HepG2 (cell line): ENCODE measurements around the gene CT45A9. TPM values are rescaled to one million over a fixed set of nuclear protein-coding genes. Genes with fewer than 3 reads are reported as not detected.

Experiments used
- ATAC-seq: fragments of 200-7000 bp; cut with Tn5 transposase; 3 replicates; pipeline ENCODE4 v1.9.1; 2020; ENCODE audit warnings: mild to moderate bottlenecking, moderate library complexity
- BruUV-seq: library from RNA; stranded (reverse); fragments of 400-500 nt; replicated peaks from 2 replicates; lab custom pipeline; 2021; lab: Mats Ljungman, UMichigan
- CTCF ChIA-PET: fragments of 300-600 bp; formaldehyde crosslinking; extraction: SDS; loops from one replicate; lab custom pipeline; 2021; ENCODE audit warnings: low total read pairs, inconsistent platforms, low intra/inter-chr PET ratio; lab: Yijun Ruan, JAX
- POLR2A ChIA-PET: fragments of 350-600 bp; sonication (Branson Sonifier 250); formaldehyde crosslinking; loops from one replicate; lab custom pipeline; 2020; ENCODE audit warnings: antibody characterized with exemption, inconsistent platforms; lab: Yijun Ruan, JAX
- DNase-seq: peaks from one replicate; pipeline ENCODE4 v3.0.0-alpha.2; 2015; ENCODE audit warnings: low spot score
- FAIRE-seq: peaks from 3 replicates; lab custom pipeline; 2011; peaks lifted over from hg19 to GRCh38; lab: Jason Lieb, UNC
- H2AFZ ChIP-seq: one replicate; pipeline ENCODE4 v1.6.1; 2011; ENCODE audit warnings: low read length, inconsistent platforms
- H3K27ac ChIP-seq: fragments of 300-600 bp; 3 replicates; pipeline ENCODE4 v1.8.0; 2011; ENCODE audit warnings: mixed run types, mild to moderate bottlenecking, mixed read lengths, low read length, inconsistent platforms; ENCODE audit not compliant: insufficient read depth; ENCODE audit errors: extremely low read length
- H3K27me3 ChIP-seq, 2 experiments: fragments of 200-600 bp in 1 of 2; 2 replicates in 1 of 2; 3 replicates in 1 of 2; pipeline versions ENCODE4 v1.6.0 to v1.8.0; 2011; ENCODE audit warnings: low read length in 2 of 2, mild to moderate bottlenecking in 2 of 2, moderate library complexity in 2 of 2, inconsistent platforms in 1 of 2; ENCODE audit not compliant: insufficient read depth in 2 of 2, control insufficient read depth in 1 of 2
- H3K36me3 ChIP-seq, 2 experiments: fragments of 200-600 bp in 1 of 2; replicated peaks in 1 of 2; 2 replicates in 1 of 2; 3 replicates in 1 of 2; pipeline versions ENCODE4 v1.5.1 to v1.8.0; 2011; ENCODE audit warnings: low read length in 2 of 2, inconsistent platforms in 1 of 2; ENCODE audit not compliant: insufficient read depth in 2 of 2, control insufficient read depth in 1 of 2
- H3K4me1 ChIP-seq: 2 replicates; pipeline ENCODE4 v1.5.1; 2012; ENCODE audit warnings: low read length, inconsistent platforms; ENCODE audit not compliant: insufficient read depth
- H3K4me2 ChIP-seq: 2 replicates; pipeline ENCODE4 v1.6.0; 2011; ENCODE audit warnings: low read depth, low read length, inconsistent platforms
- H3K4me3 ChIP-seq, 3 experiments: fragments of 200-600 bp in 1 of 3; sonication (generic), shearing (Covaris generic) in 1 of 3; replicated peaks in 1 of 3; 2 replicates each; pipeline ENCODE4 v1.5.1; 2011 to 2016; ENCODE audit warnings: low read length in 3 of 3, inconsistent platforms in 2 of 3, low read depth in 2 of 3, mild to moderate bottlenecking in 2 of 3, control low read depth in 1 of 3, mixed read lengths in 1 of 3; ENCODE audit not compliant: insufficient read depth in 1 of 3
- H3K79me2 ChIP-seq: one replicate; pipeline ENCODE4 v1.6.1; 2011; ENCODE audit warnings: low read length, inconsistent platforms; ENCODE audit not compliant: insufficient read depth
- H3K9ac ChIP-seq: 2 replicates; pipeline ENCODE4 v1.6.0; 2011; ENCODE audit warnings: mild to moderate bottlenecking, low read depth, low read length, inconsistent platforms; ENCODE audit not compliant: insufficient read depth
- H3K9me3 ChIP-seq: 2 replicates; pipeline ENCODE4 v1.5.1; 2012; ENCODE audit warnings: mild to moderate bottlenecking, low read length
- H4K20me1 ChIP-seq: 2 replicates; pipeline ENCODE4 v1.6.0; 2011; ENCODE audit warnings: inconsistent platforms, mild to moderate bottlenecking, low read length, moderate library complexity; ENCODE audit not compliant: insufficient read depth
- CEBPZ ChIP-seq: IDR thresholded peaks from 2 replicates; pipeline ENCODE4 v1.6.1; 2012; ENCODE audit warnings: low read length, improper control_type of control experiment
- CERS6 ChIP-seq: sonication (generic); formaldehyde crosslinking; IDR thresholded peaks from 2 replicates; pipeline ENCODE4 v1.5.0; 2020; ENCODE audit warnings: missing genetic modification reagents
- MEIS1 ChIP-seq: sonication (generic); formaldehyde crosslinking; IDR thresholded peaks from 2 replicates; pipeline ENCODE4 v1.9.0; 2021; ENCODE audit warnings: mild to moderate bottlenecking, missing genetic modification reagents, moderate library complexity, borderline replicate concordance
- MTF2 ChIP-seq: sonication (generic); formaldehyde crosslinking; IDR thresholded peaks from 2 replicates; pipeline ENCODE4 v1.5.0; 2020; ENCODE audit warnings: missing genetic modification reagents, borderline replicate concordance
- MZF1 ChIP-seq: sonication (generic); formaldehyde crosslinking; IDR thresholded peaks from 2 replicates; pipeline ENCODE4 v1.8.1; 2023; ENCODE audit warnings: mild to moderate bottlenecking, missing genetic modification reagents, borderline replicate concordance
- RAD51 ChIP-seq: fragments of 450-650 bp; IDR thresholded peaks from 2 replicates; pipeline ENCODE4 v1.6.1; 2016; ENCODE audit warnings: borderline replicate concordance
- THAP7 ChIP-seq: sonication (generic); formaldehyde crosslinking; IDR thresholded peaks from 2 replicates; pipeline ENCODE4 v1.8.1; 2023; ENCODE audit warnings: mild to moderate bottlenecking, missing genetic modification reagents
- ZFP36 ChIP-seq: fragments of 150-350 bp; IDR thresholded peaks from 2 replicates; pipeline ENCODE4 v1.6.1; 2018; ENCODE audit warnings: borderline replicate concordance, low read length, low read depth; ENCODE audit not compliant: partially characterized antibody
- ZNF790 ChIP-seq: sonication (generic); formaldehyde crosslinking; IDR thresholded peaks from 2 replicates; pipeline ENCODE4 v1.8.0; 2022; ENCODE audit warnings: missing genetic modification reagents, mild to moderate bottlenecking, borderline replicate concordance
- WGBS: methylation state at CpG from one replicate; pipeline ENCODE4 v1.1.6; 2017; ENCODE audit warnings: low lambda C conversion rate; 5-methylcytosine and 5-hydroxymethylcytosine counted together
- in situ Hi-C: cut with HindIII; loops from 2 replicates; pipeline ENCODE4 v1.10.0; 2017; ENCODE audit warnings: low pct_unique_long_range_greater_than_20kb; ENCODE audit not compliant: extremely low pct_ligation_motif_present
- intact Hi-C: fragments of 100-400 bp; cut with micrococcal nuclease; formaldehyde crosslinking; loops from one replicate; pipeline ENCODE4 v1.10.0; 2022; ENCODE audit not compliant: unreplicated experiment
- polyA plus RNA-seq, 8 experiments: library from polyadenylated mRNA; depleted of rRNA in 3 of 8; stranded (reverse) in 7 of 8; unstranded in 1 of 8; fragments of >200 nt; fragmentation: Illumina TruSeq in 4 of 8; extraction: Trizol in 4 of 8; gene quantifications; 2 replicates each; pipeline versions ENCODE4 v1.2.1 to v1.2.3, GENCODE V29; 2011 to 2016; ENCODE audit warnings: low read depth in 4 of 8, missing spikeins in 1 of 8, mixed read lengths in 1 of 8; ENCODE audit not compliant: insufficient read depth in 1 of 8
- total RNA-seq, 5 experiments: library from RNA; depleted of rRNA; stranded (reverse); fragments of >200 nt; fragmentation: Illumina TruSeq; extraction: Trizol; gene quantifications; 2 replicates each; pipeline ENCODE4 v1.2.3, GENCODE V29; 2016; ENCODE audit warnings: low read depth in 1 of 5

Gene CT45A9
- total and polyA plus RNA-seq, 2 of the 13 experiments (the other 11 are each of a cell fraction or from before 2014, with no cell fraction given): not detected

GRCh38 chrX:135910251-135910650, 38.6 kb upstream of the CT45A9 start (continued):
- no peak for TF ChIP-seq MZF1
- no peak for TF ChIP-seq ZNF790 (CRISPR knock-in tag)
- TF ChIP-seq MTF2 (CRISPR knock-in tag): no peak

- no peaks in the 10 kb centered on the region for H3K27me3 ChIP-seq
- H4K20me1 ChIP-seq: no peaks in the 10 kb centered on the region
- H3K79me2 ChIP-seq: no peaks in the 10 kb centered on the region
- FAIRE-seq: no peak
- no peak for DNase-seq
- H3K4me3 ChIP-seq: no peak within 1 kb of the TSS
- no peak within 1 kb of the TSS for H2AFZ ChIP-seq
- intact Hi-C loops (no loop called here), in situ Hi-C loops (no loop called here)
- no peaks in the 10 kb centered on the region for H3K4me1 ChIP-seq
- TF ChIP-seq CERS6 (CRISPR knock-in tag) (no peak), RAD51 (no peak), THAP7 (no peak), CEBPZ (no peak), ZFP36 (no peak), MEIS1 (CRISPR knock-in tag) (no peak)
- no peaks in the 10 kb centered on the region for H3K36me3 ChIP-seq
- no peak within 1 kb of the TSS for H3K27ac ChIP-seq
- no peak within 1 kb of the TSS for H3K4me2 ChIP-seq
- POLR2A ChIA-PET: no interaction called here
- 61% methylated on average over 5 of the region's 22 CpGs for WGBS
- CTCF ChIA-PET: no interaction called here
- H3K9ac ChIP-seq: no peak within 1 kb of the TSS
- H3K9me3 ChIP-seq: no peaks in the 10 kb centered on the region
- no TSS peak for BruUV-seq
- no peak for ATAC-seq
Observed at GRCh38 chrX:135893294-135893817, 21.7 kb upstream of the CT45A9 start, which contains the start of the genes CT45A10 and SAGE1. TSS of gene CT45A10 (minus strand) at chrX:135893444. CDS start at chrX:135885344, 8,100 bp downstream. TSS of gene SAGE1 (plus strand) at chrX:135893716. CDS start at chrX:135896243, 2,527 bp downstream.
